Upper lobe of right lung (tissue), 1 donor: ENCODE results near the gene ERC1. TPM values are rescaled to one million over a fixed set of nuclear protein-coding genes. Genes with fewer than 3 reads are reported as not detected.
"Not testable (repeated sequence)": the region's sequence is repeated elsewhere in the genome, so short reads cannot be mapped to it uniquely, and the experiment has no call there.

Experiments used
- ATAC-seq: fragments of 200-7000 bp; cut with Tn5 transposase; one replicate; pipeline ENCODE4 v1.9.1; 2020; ENCODE audit warnings: mild to moderate bottlenecking, moderate library complexity
- DNase-seq: peaks from one replicate; pipeline ENCODE4 v3.0.0-alpha.2; 2020
- H3K27ac ChIP-seq: fragments of 200-600 bp; one replicate; pipeline ENCODE4 v1.8.0; 2022
- H3K27me3 ChIP-seq: fragments of 200-600 bp; one replicate; pipeline ENCODE4 v1.8.0; 2022; ENCODE audit warnings: mild to moderate bottlenecking
- H3K36me3 ChIP-seq: fragments of 200-600 bp; one replicate; pipeline ENCODE4 v1.8.0; 2022
- H3K4me1 ChIP-seq: fragments of 200-600 bp; one replicate; pipeline ENCODE4 v1.8.0; 2022
- H3K4me3 ChIP-seq: fragments of 200-600 bp; one replicate; pipeline ENCODE4 v1.8.0; 2022; ENCODE audit warnings: mild to moderate bottlenecking
- H3K9me3 ChIP-seq: fragments of 200-600 bp; one replicate; pipeline ENCODE4 v1.8.0; 2022
- CTCF ChIP-seq: fragments of 200-600 bp; IDR thresholded peaks from one replicate; pipeline ENCODE4 v1.8.0; 2022; ENCODE audit warnings: antibody characterized with exemption
- intact Hi-C: fragments of 100-400 bp; cut with DNase I; formaldehyde crosslinking; loops from one replicate; pipeline ENCODE4 v1.11.0; 2022
- total RNA-seq: library from RNA; stranded (reverse); fragmentation: NEBNext Ultra II Directional; extraction: Animal tissue kit (Norgen Biotek cat#: 25700); gene quantifications from one replicate; pipeline ENCODE4 v1.2.1, GENCODE V29; 2021
- donor health status: DM: no; HTN: yes; CAD: no; lungs with severe emphysema.

ERC1 gene
- total RNA-seq, 1 donor from 2014 or later = 54.3 TPM

DNA sequence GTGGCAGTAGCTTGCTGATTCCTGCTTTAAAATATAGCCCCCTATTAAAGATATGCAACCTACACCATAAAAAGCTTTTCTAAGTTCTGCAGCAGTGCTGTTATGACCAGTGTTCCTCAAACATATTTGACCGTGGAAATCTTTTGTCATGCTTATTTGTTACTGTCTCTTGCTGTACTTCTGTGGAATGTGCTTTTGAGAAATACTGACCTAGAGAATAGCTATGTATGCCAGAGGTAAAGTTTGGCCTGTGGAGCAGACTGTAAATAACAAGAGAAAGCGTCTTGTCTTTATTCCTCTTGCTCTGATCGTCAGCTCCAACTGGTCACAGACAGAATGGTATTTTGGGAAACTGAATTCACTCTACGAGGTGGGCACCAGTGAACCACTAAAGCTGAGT is 364.4 kb downstream of the ERC1 start:
- no peak for DNase-seq
- H3K27ac ChIP-seq = no peak overlapping the region
- ATAC-seq = no peak
- no peaks in the 10 kb centered on the region for H3K27me3 ChIP-seq
- H3K36me3 ChIP-seq = no peaks in the 10 kb centered on the region
- no peak overlapping the region for H3K4me3 ChIP-seq
- no peak for TF ChIP-seq CTCF
- H3K9me3 ChIP-seq = no peaks in the 10 kb centered on the region
- no peaks in the 10 kb centered on the region for H3K4me1 ChIP-seq
- intact Hi-C loops = no loop called here

- H3K36me3 ChIP-seq, H3K4me1 ChIP-seq, DNase-seq, H3K27ac ChIP-seq, ATAC-seq, H3K4me3 ChIP-seq, H3K27me3 ChIP-seq, H3K9me3 ChIP-seq, intact Hi-C loops: not testable (repeated sequence)
Measured at GRCh38 chr12:1355871-1356270, 364.8 kb downstream of the ERC1 start.

GRCh38 chr12:1356285-1356684 is 365.3 kb downstream of the ERC1 start:
- Histone ChIP-seq H3K36me3 (no peaks in the 10 kb centered on the region), H3K27me3 (no peaks in the 10 kb centered on the region), H3K4me1 (no peaks in the 10 kb centered on the region), H3K27ac (no peak overlapping the region), H3K9me3 (no peaks in the 10 kb centered on the region), H3K4me3 (no peak overlapping the region)
- intact Hi-C loops = no loop called here
- ATAC-seq = no peak
- DNase-seq = no peak
- TF ChIP-seq CTCF = no peak

- intact Hi-C loops = no loop called here
- Histone ChIP-seq H3K9me3 (no peaks in the 10 kb centered on the region), H3K27ac (no peak overlapping the region), H3K27me3 (no peaks in the 10 kb centered on the region), H3K4me3 (no peak overlapping the region), H3K4me1 (no peaks in the 10 kb centered on the region), H3K36me3 (no peaks in the 10 kb centered on the region)
- ATAC-seq (no peak), DNase-seq (no peak)
- TF ChIP-seq CTCF = no peak
Measured at GRCh38 chr12:1357171-1357570, 366.1 kb downstream of the ERC1 start.

- intact Hi-C loops = no loop called here
- Histone ChIP-seq H3K27me3 (no peaks in the 10 kb centered on the region), H3K27ac (no peak overlapping the region), H3K4me1 (no peaks in the 10 kb centered on the region), H3K36me3 (no peaks in the 10 kb centered on the region), H3K4me3 (no peak overlapping the region), H3K9me3 (no peaks in the 10 kb centered on the region)
- DNase-seq (no peak), ATAC-seq (no peak)
- no peak for TF ChIP-seq CTCF
Measured at GRCh38 chr12:1357711-1358110, 366.7 kb downstream of the ERC1 start.

- Histone ChIP-seq H3K4me3 (no peak overlapping the region), H3K36me3 (no peaks in the 10 kb centered on the region), H3K4me1 (no peaks in the 10 kb centered on the region), H3K27me3 (no peaks in the 10 kb centered on the region), H3K9me3 (no peaks in the 10 kb centered on the region), H3K27ac (no peak overlapping the region)
- DNase-seq (no peak), ATAC-seq (no peak)
- intact Hi-C loops = no loop called here
- TF ChIP-seq CTCF = no peak
Measured at GRCh38 chr12:1360441-1361210, 369.6 kb downstream of the ERC1 start.
